Peyer's patch (tissue), 4 donors: ENCODE data around the gene PPP1R12B.
"Not testable (repeated sequence)": the region's sequence is repeated elsewhere in the genome, so short reads cannot be mapped to it uniquely, and the experiment has no call there.

Experiments used
- CTCF ChIP-seq, 6 experiments: fragments of 450-650 bp in 4 of 6; fragments of 200-600 bp in 2 of 6; sonication (generic) in 1 of 6; IDR thresholded peaks; one replicate each; pipeline ENCODE4 v1.5.1; 2017 to 2019; ENCODE audit warnings: antibody characterized with exemption in 6 of 6, mild to moderate bottlenecking in 3 of 6, moderate library complexity in 1 of 6
- POLR2A ChIP-seq, 2 donors: fragments of 450-650 bp; IDR thresholded peaks; one replicate each; pipeline ENCODE4 v1.5.1; 2017; ENCODE audit warnings: antibody characterized with exemption in 2 of 2, mild to moderate bottlenecking in 2 of 2, moderate library complexity in 2 of 2

GRCh38 chr1:202460143-202460495 lies 111.6 kb downstream of the PPP1R12B start:
- not testable (repeated sequence) for TF ChIP-seq POLR2A, CTCF (IDR thresholded peaks at IDR 0.05)
